AG04449 (cell line): ENCODE data around the gene ORMDL3.

Experiments used
- CTCF ChIA-PET: fragments of 350-600 bp; formaldehyde crosslinking; extraction: SDS; loops from one replicate; lab custom pipeline; 2021; ENCODE audit warnings: antibody characterized with exemption; lab: Yijun Ruan, JAX
- POLR2A ChIA-PET: fragments of 400-600, 350-600 bp; formaldehyde crosslinking; extraction: SDS; loops from one replicate; lab custom pipeline; 2020; ENCODE audit warnings: antibody characterized with exemption, inconsistent platforms; lab: Yijun Ruan, JAX
- DNase-seq: peaks from one replicate; pipeline ENCODE4 v3.0.0-alpha.2; 2010; ENCODE audit warnings: low read depth, low spot score
- H3K4me3 ChIP-seq: 2 replicates; pipeline ENCODE4 v1.5.1; 2011; ENCODE audit warnings: low read depth, mild to moderate bottlenecking, control low read depth, low read length
- CTCF ChIP-seq: IDR thresholded peaks from one replicate; pipeline ENCODE4 v1.5.1; 2011; ENCODE audit warnings: mild to moderate bottlenecking, moderate library complexity, low read length, control low read depth, inconsistent platforms; ENCODE audit not compliant: insufficient read depth; ENCODE audit errors: missing control alignments

ORMDL3 gene

GRCh38 chr17:39963829-39964228, 36.4 kb upstream of the ORMDL3 start:
- no peak for DNase-seq
- H3K4me3 ChIP-seq = no peak overlapping the region
- CTCF ChIA-PET = interaction anchor here (18.6 to 23.7 kb wide), 2 partner anchors 4 to 12 kb away, joined by 450 read pairs; partner anchors contain the start of genes GSDMA and PSMD3
- POLR2A ChIA-PET = no interaction called here
- TF ChIP-seq CTCF = no peak

GRCh38 chr17:39962642-39963220, 35.3 kb upstream of the ORMDL3 start, which contains the start of gene GSDMA:
GSDMA (plus strand) TSS chr17:39963004; CDS start chr17:39965688, 2,684 bp downstream.
- TF ChIP-seq CTCF = no peak
- no peak for DNase-seq
- no peak within 1 kb of the TSS for H3K4me3 ChIP-seq
- POLR2A ChIA-PET = no interaction called here
- CTCF ChIA-PET = interaction anchor here (18.6 kb wide), 1 partner anchor 13 kb away, joined by 450 read pairs; the partner anchor contains the start of gene PSMD3

GRCh38 chr17:39960524-39961041, 33.2 kb upstream of the ORMDL3 start:
- ChIA-PET CTCF (interaction anchor here (1.5 to 18.6 kb wide), 4 partner anchors 15 to 88 kb away, joined by 4 to 450 read pairs (median 16); partner anchors contain the start of gene PSMD3), POLR2A (no interaction called here)
- no peak overlapping the region for H3K4me3 ChIP-seq
- TF ChIP-seq CTCF = no peak
- DNase-seq = no peak

- POLR2A ChIA-PET = interaction anchor here (0.6 kb wide), 1 partner anchor 27 kb away, joined by 3 read pairs; no protein-coding TSS in a partner anchor
- no peak for TF ChIP-seq CTCF
- CTCF ChIA-PET = interaction anchor here (0.9 to 18.6 kb wide), 4 partner anchors 16 to 83 kb away, joined by 3 to 450 read pairs (median 6); partner anchors contain the start of gene PSMD3
- no peak for DNase-seq
- no peak overlapping the region for H3K4me3 ChIP-seq
Observed at GRCh38 chr17:39955726-39956225, 28.4 kb upstream of the ORMDL3 start.

GRCh38 chr17:39954876-39955275, 27.5 kb upstream of the ORMDL3 start:
- no peak for DNase-seq
- TF ChIP-seq CTCF = no peak
- POLR2A ChIA-PET = no interaction called here
- CTCF ChIA-PET = interaction anchor here (0.9 to 18.6 kb wide), 4 partner anchors 14 to 82 kb away, joined by 3 to 450 read pairs (median 6); partner anchors contain the start of gene PSMD3
- no peak overlapping the region for H3K4me3 ChIP-seq

DNA sequence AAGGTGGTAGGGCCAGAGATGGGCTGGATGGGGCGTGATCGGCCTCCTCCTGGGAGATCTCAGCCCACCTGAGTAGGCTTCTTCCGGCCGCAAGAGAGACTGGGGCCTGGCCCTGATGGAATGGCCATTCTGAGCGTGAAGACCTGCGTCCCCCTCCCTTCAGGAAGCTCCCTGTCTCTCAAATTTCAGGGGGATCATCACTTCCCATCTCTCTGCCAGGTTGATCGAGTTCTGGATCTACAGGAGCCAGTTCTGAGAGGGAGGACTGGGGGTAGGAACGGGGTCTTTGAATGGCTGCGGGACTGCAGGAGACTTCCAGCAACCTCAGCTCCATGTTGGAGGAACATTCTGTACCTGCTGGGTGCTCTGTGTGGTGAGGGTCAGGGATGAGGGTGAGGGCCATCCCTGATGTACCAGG, 26.1 kb upstream of the ORMDL3 start:
- no peak for TF ChIP-seq CTCF
- ChIA-PET POLR2A (no interaction called here), CTCF (interaction anchor here (1.1 to 18.6 kb wide), 3 partner anchors 14 to 22 kb away, joined by 3 to 450 read pairs (median 7); partner anchors contain the start of gene PSMD3)

More for the DNA sequence above, 26.1 kb upstream of the ORMDL3 start:
- peak overlapping the region; percentile 54 for H3K4me3 ChIP-seq
- no peak for DNase-seq
